BLaER1 treated with 17β-estradiol and CSF1 and Interleukin-3, amounts not matched to agents 10 nM and 100 nM (cell line): Measurements from ENCODE around the gene TLE2.

ENCODE experiments used
- H3K27ac ChIP-seq, 11 experiments: shearing (Covaris generic); formaldehyde crosslinking; 2 replicates each; pipeline ENCODE4 v1.8.1; 2022
- H3K27me3 ChIP-seq, 11 experiments: shearing (Covaris generic); formaldehyde crosslinking; 2 replicates each; pipeline ENCODE4 v1.8.1; 2022
- H3K36me3 ChIP-seq, 11 experiments: shearing (Covaris generic); formaldehyde crosslinking; 2 replicates each; pipeline ENCODE4 v1.8.1; 2022
- H3K4me1 ChIP-seq, 10 experiments: shearing (Covaris generic); formaldehyde crosslinking; 2 replicates each; pipeline ENCODE4 v1.8.1; 2022
- H3K4me2 ChIP-seq, 11 experiments: shearing (Covaris generic); formaldehyde crosslinking; 2 replicates each; pipeline ENCODE4 v1.8.1; 2022
- H3K4me3 ChIP-seq, 10 experiments: shearing (Covaris generic); formaldehyde crosslinking; 2 replicates each; pipeline ENCODE4 v1.8.1; 2022
- H3K9ac ChIP-seq, 11 experiments: shearing (Covaris generic); formaldehyde crosslinking; 2 replicates each; pipeline ENCODE4 v1.8.1; 2022
- H3K9me3 ChIP-seq, 11 experiments: shearing (Covaris generic); formaldehyde crosslinking; replicated peaks in 1 of 11; 2 replicates each; pipeline ENCODE4 v1.8.1; 2022
- H4K20me1 ChIP-seq, 11 experiments: shearing (Covaris generic); formaldehyde crosslinking; 2 replicates each; pipeline ENCODE4 v1.8.1; 2022
- Cebpa-rat ChIP-seq, 11 experiments: shearing (Covaris generic); IDR thresholded peaks; 2 replicates each; pipeline ENCODE4 v1.8.1; 2022

Gene TLE2

GRCh38 chr19:3058009-3058820 is 29.1 kb upstream of the TLE2 start:
- Histone ChIP-seq H4K20me1 (peaks cover 68 to 80% (median 73%) of the 10 kb centered on the region in 11 experiments), H3K27ac (peak overlapping the region in 8 of 11 experiments; percentile 1 to 62 (median 24); a peak in 8 of 22 replicates), H3K4me1 (peaks cover 50 to 78% (median 69%) of the 10 kb centered on the region in 10 experiments), H3K36me3 (peaks cover 61 to 71% (median 67%) of the 10 kb centered on the region in 11 experiments), H3K27me3 (no peaks in the 10 kb centered on the region), H3K4me3 (peak overlapping the region in 5 of 10 experiments; percentile 11 to 89 (median 26); a peak in 6 of 20 replicates), H3K9me3 (no peaks in the 10 kb centered on the region), H3K4me2 (peak overlapping the region; percentile 65 to 98 (median 93)), H3K9ac (peak overlapping the region; percentile 19 to 95 (median 57); a peak in 19 of 22 replicates)
- no peak for TF ChIP-seq Cebpa-rat (IDR thresholded peaks at IDR 0.05)

GRCh38 chr19:3057275-3057714 is 28.2 kb upstream of the TLE2 start:
- peak overlapping the region in 10 of 11 experiments; percentile 7 to 95 (median 58); a peak in 13 of 22 replicates for H3K9ac ChIP-seq
- H3K4me1 ChIP-seq = peaks cover 47 to 76% (median 66%) of the 10 kb centered on the region in 10 experiments
- H3K4me2 ChIP-seq = peak overlapping the region; percentile 65 to 98 (median 93); a peak in 21 of 22 replicates
- no peaks in the 10 kb centered on the region for H3K9me3 ChIP-seq
- H3K27me3 ChIP-seq = no peaks in the 10 kb centered on the region
- peaks cover 70 to 80% (median 75%) of the 10 kb centered on the region in 11 experiments for H3K36me3 ChIP-seq
- H4K20me1 ChIP-seq = peaks cover 71 to 90% (median 82%) of the 10 kb centered on the region in 11 experiments
- TF ChIP-seq Cebpa-rat (IDR thresholded peaks at IDR 0.05) = no peak
- peak overlapping the region in 3 of 10 experiments; percentile 15 to 27 (median 26); a peak in 3 of 20 replicates for H3K4me3 ChIP-seq
- peak overlapping the region in 6 of 11 experiments; percentile 11 to 62 (median 44); a peak in 11 of 22 replicates for H3K27ac ChIP-seq

GRCh38 chr19:3056417-3057088 is 27.5 kb upstream of the TLE2 start:
- peak overlapping the region in 4 of 11 experiments; percentile 91 to 95 (median 92); a peak in 4 of 22 replicates for H3K4me2 ChIP-seq
- H3K4me1 ChIP-seq = peaks cover 47 to 76% (median 66%) of the 10 kb centered on the region in 10 experiments

GRCh38 chr19:3055741-3056416 is 26.8 kb upstream of the TLE2 start:
- Histone ChIP-seq H4K20me1 (peaks cover 71 to 89% (median 80%) of the 10 kb centered on the region in 11 experiments), H3K4me1 (peaks cover 47 to 73% (median 63%) of the 10 kb centered on the region in 10 experiments), H3K4me3 (no peak overlapping the region; a peak in 1 of 20 replicates), H3K27me3 (no peaks in the 10 kb centered on the region), H3K4me2 (peak overlapping the region in 9 of 11 experiments; percentile 31 to 58 (median 40); a peak in 19 of 22 replicates), H3K36me3 (peaks cover 70 to 85% (median 77%) of the 10 kb centered on the region in 11 experiments), H3K9ac (peak overlapping the region in 3 of 11 experiments; percentile 16 to 29 (median 18); a peak in 3 of 22 replicates), H3K27ac (no peak overlapping the region), H3K9me3 (no peaks in the 10 kb centered on the region)
- TF ChIP-seq Cebpa-rat (IDR thresholded peaks at IDR 0.05) = no peak

More at GRCh38 chr19:3056417-3057088, 27.5 kb upstream of the TLE2 start:
- H3K27ac ChIP-seq = no peak overlapping the region
- H3K36me3 ChIP-seq = peaks cover 70 to 85% (median 77%) of the 10 kb centered on the region in 11 experiments
- no peak for TF ChIP-seq Cebpa-rat (IDR thresholded peaks at IDR 0.05)
- H3K27me3 ChIP-seq = no peaks in the 10 kb centered on the region
- no peaks in the 10 kb centered on the region for H3K9me3 ChIP-seq
- H3K4me3 ChIP-seq = no peak overlapping the region
- peaks cover 71 to 94% (median 83%) of the 10 kb centered on the region in 11 experiments for H4K20me1 ChIP-seq
- no peak overlapping the region; a peak in 1 of 22 replicates for H3K9ac ChIP-seq

- H3K9me3 ChIP-seq = no peaks in the 10 kb centered on the region
- no peak for TF ChIP-seq Cebpa-rat (IDR thresholded peaks at IDR 0.05)
- H3K4me3 ChIP-seq = no peak overlapping the region; a peak in 1 of 20 replicates
- H3K4me2 ChIP-seq = peak overlapping the region in 9 of 11 experiments; percentile 31 to 58 (median 40); a peak in 19 of 22 replicates
- H3K9ac ChIP-seq = peak overlapping the region in 6 of 11 experiments; percentile 5 to 29 (median 13); a peak in 5 of 22 replicates
- H3K36me3 ChIP-seq = peaks cover 70 to 80% (median 75%) of the 10 kb centered on the region in 11 experiments
- H3K27ac ChIP-seq = no peak overlapping the region
- peaks cover 43 to 66% (median 56%) of the 10 kb centered on the region in 10 experiments for H3K4me1 ChIP-seq
- H4K20me1 ChIP-seq = peaks cover 65 to 82% (median 74%) of the 10 kb centered on the region in 11 experiments
- H3K27me3 ChIP-seq = no peaks in the 10 kb centered on the region
These were observed 26.1 kb upstream of the TLE2 start for GRCh38 chr19:3054972-3055740.

- TF ChIP-seq Cebpa-rat (IDR thresholded peaks at IDR 0.05) = no peak
- no peaks in the 10 kb centered on the region for H3K9me3 ChIP-seq
- H3K27me3 ChIP-seq = no peaks in the 10 kb centered on the region
- peaks cover 63 to 72% (median 68%) of the 10 kb centered on the region in 11 experiments for H3K36me3 ChIP-seq
- no peak overlapping the region for H3K4me3 ChIP-seq
- H3K4me1 ChIP-seq = peaks cover 35 to 59% (median 48%) of the 10 kb centered on the region in 10 experiments
- H3K27ac ChIP-seq = no peak overlapping the region
- peak overlapping the region in 4 of 11 experiments; percentile 5 to 24 (median 10); a peak in 1 of 22 replicates for H3K9ac ChIP-seq
- H4K20me1 ChIP-seq = peaks cover 57 to 74% (median 66%) of the 10 kb centered on the region in 11 experiments
- H3K4me2 ChIP-seq = peak overlapping the region in 8 of 11 experiments; percentile 3 to 58 (median 40); a peak in 9 of 22 replicates
These were observed 25.3 kb upstream of the TLE2 start for GRCh38 chr19:3054265-3054971.

- Histone ChIP-seq H3K27ac (no peak overlapping the region), H3K4me3 (no peak overlapping the region), H3K9me3 (no peaks in the 10 kb centered on the region), H3K36me3 (peaks cover 57 to 66% (median 62%) of the 10 kb centered on the region in 11 experiments), H3K27me3 (no peaks in the 10 kb centered on the region), H4K20me1 (peaks cover 51 to 68% (median 60%) of the 10 kb centered on the region in 11 experiments), H3K4me1 (peaks cover 29 to 57% (median 45%) of the 10 kb centered on the region in 10 experiments), H3K9ac (no peak overlapping the region), H3K4me2 (peak overlapping the region in 3 of 11 experiments; percentile 24 to 27 (median 25); a peak in 3 of 22 replicates)
- TF ChIP-seq Cebpa-rat (IDR thresholded peaks at IDR 0.05) = no peak
These were observed 24.7 kb upstream of the TLE2 start for GRCh38 chr19:3053780-3054179.
